Measurements from ENCODE around the gene ADK.

DNA sequence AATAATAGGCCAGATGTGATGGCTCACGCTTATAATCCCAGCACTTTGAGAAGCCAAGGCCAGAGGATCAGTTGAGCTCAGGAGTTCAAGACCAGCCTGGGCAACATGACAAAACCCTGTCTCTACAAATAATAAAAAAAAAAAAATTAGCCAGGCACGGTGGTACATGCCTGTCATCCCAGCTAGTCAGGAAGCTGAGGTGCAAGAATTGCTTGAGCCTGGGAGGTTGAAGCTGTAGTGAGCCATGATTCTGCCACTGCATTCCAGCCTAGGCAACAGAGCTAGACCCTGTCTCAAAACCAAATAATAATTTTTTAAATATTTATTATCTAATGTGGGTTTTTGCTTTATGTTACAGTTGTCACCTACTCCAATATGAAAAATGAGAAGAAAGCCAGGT lies 178.9 kb downstream of the ADK start:
- TF ChIP-seq, protein P1, sequence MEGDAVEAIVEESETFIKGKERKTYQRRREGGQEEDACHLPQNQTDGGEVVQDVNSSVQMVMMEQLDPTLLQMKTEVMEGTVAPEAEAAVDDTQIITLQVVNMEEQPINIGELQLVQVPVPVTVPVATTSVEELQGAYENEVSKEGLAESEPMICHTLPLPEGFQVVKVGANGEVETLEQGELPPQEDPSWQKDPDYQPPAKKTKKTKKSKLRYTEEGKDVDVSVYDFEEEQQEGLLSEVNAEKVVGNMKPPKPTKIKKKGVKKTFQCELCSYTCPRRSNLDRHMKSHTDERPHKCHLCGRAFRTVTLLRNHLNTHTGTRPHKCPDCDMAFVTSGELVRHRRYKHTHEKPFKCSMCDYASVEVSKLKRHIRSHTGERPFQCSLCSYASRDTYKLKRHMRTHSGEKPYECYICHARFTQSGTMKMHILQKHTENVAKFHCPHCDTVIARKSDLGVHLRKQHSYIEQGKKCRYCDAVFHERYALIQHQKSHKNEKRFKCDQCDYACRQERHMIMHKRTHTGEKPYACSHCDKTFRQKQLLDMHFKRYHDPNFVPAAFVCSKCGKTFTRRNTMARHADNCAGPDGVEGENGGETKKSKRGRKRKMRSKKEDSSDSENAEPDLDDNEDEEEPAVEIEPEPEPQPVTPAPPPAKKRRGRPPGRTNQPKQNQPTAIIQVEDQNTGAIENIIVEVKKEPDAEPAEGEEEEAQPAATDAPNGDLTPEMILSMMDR (IDR thresholded peaks at IDR 0.05) = no peak
- TF ChIP-seq POLR2A (IDR thresholded peaks at IDR 0.05) = no peak

Measured in heart left ventricle (tissue), 13 donors.